Naive thymus-derived CD4-positive, alpha-beta T cell (primary cell): ENCODE measurements around the gene API5. TPM values are rescaled to one million over a fixed set of nuclear protein-coding genes. Genes with fewer than 3 reads are reported as not detected.

Experiments used
- ATAC-seq: fragments of 150-1000 bp; cut with Tn5 transposase; 2 replicates; pipeline ENCODE4 v1.10.0; 2021; ENCODE audit warnings: mild to moderate bottlenecking, moderate library complexity
- CTCF ChIA-PET: fragments of 350-600 bp; sonication (Branson Sonifier 250); formaldehyde crosslinking; loops from one replicate; lab custom pipeline; 2021; ENCODE audit warnings: antibody characterized with exemption; lab: Charles Lee
- POLR2A ChIA-PET: fragments of 350-600 bp; sonication (Branson Sonifier 250); formaldehyde crosslinking; loops from one replicate; lab custom pipeline; 2021; ENCODE audit warnings: antibody characterized with exemption, inconsistent platforms; lab: Charles Lee
- DNase-seq, 9 donors: peaks; one replicate each; pipeline versions ENCODE4 v3.0.0 to v3.0.0-alpha.2; 2020 to 2022; ENCODE audit warnings: mixed read lengths in 1 of 9
- H3K27ac ChIP-seq: one replicate; pipeline ENCODE4 v1.7.0; 2013; ENCODE audit warnings: mild to moderate bottlenecking, low read depth, low read length, moderate library complexity
- H3K27me3 ChIP-seq, 2 donors: one replicate each; pipeline ENCODE4 v1.7.0; 2013; ENCODE audit warnings: low read length in 2 of 2, mild to moderate bottlenecking in 2 of 2, moderate library complexity in 2 of 2; ENCODE audit not compliant: control insufficient read depth in 2 of 2, insufficient read depth in 2 of 2
- H3K36me3 ChIP-seq, 3 experiments: 1 replicate in 2 of 3; 2 replicates in 1 of 3; pipeline ENCODE4 v1.7.0; 2013; ENCODE audit warnings: low read length in 3 of 3, mild to moderate bottlenecking in 3 of 3, moderate library complexity in 1 of 3; ENCODE audit not compliant: insufficient read depth in 3 of 3, control insufficient read depth in 2 of 3
- H3K4me1 ChIP-seq, 2 donors: one replicate each; pipeline ENCODE4 v1.7.0; 2013; ENCODE audit warnings: low read length in 2 of 2, mild to moderate bottlenecking in 2 of 2, moderate library complexity in 1 of 2; ENCODE audit not compliant: control insufficient read depth in 2 of 2, insufficient read depth in 2 of 2
- H3K4me3 ChIP-seq: 2 replicates; pipeline ENCODE4 v1.7.0; 2013; ENCODE audit warnings: mild to moderate bottlenecking, low read length
- H3K9me3 ChIP-seq, 3 experiments: 1 replicate in 2 of 3; 2 replicates in 1 of 3; pipeline ENCODE4 v1.7.0; 2013; ENCODE audit warnings: low read length in 3 of 3; ENCODE audit not compliant: control insufficient read depth in 2 of 3
- H3K27ac Mint-ChIP-seq, 9 donors: one replicate each; pipeline ENCODE4 v1.8.0; 2020 to 2022; ENCODE audit warnings: mixed read lengths in 9 of 9, mild to moderate bottlenecking in 8 of 9, moderate library complexity in 5 of 9, inconsistent platforms in 2 of 9
- H3K27me3 Mint-ChIP-seq, 5 donors: one replicate each; pipeline ENCODE4 v1.8.0; 2021 to 2022; ENCODE audit warnings: mixed read lengths in 5 of 5, mild to moderate bottlenecking in 1 of 5
- H3K36me3 Mint-ChIP-seq, 5 donors: one replicate each; pipeline ENCODE4 v1.8.0; 2020 to 2022; ENCODE audit warnings: mixed read lengths in 5 of 5, mild to moderate bottlenecking in 3 of 5, inconsistent platforms in 1 of 5
- H3K4me1 Mint-ChIP-seq, 7 donors: one replicate each; pipeline ENCODE4 v1.8.0; 2020 to 2022; ENCODE audit warnings: mixed read lengths in 7 of 7, mild to moderate bottlenecking in 3 of 7, inconsistent platforms in 1 of 7
- H3K4me3 Mint-ChIP-seq, 10 donors: one replicate each; pipeline ENCODE4 v1.8.0; 2020 to 2022; ENCODE audit warnings: mild to moderate bottlenecking in 10 of 10, mixed read lengths in 10 of 10, moderate library complexity in 6 of 10, inconsistent platforms in 2 of 10
- H3K9me3 Mint-ChIP-seq, 11 donors: one replicate each; pipeline ENCODE4 v1.8.0; 2020 to 2022; ENCODE audit warnings: mixed read lengths in 11 of 11, mild to moderate bottlenecking in 4 of 11, inconsistent platforms in 1 of 11, moderate library complexity in 1 of 11
- intact Hi-C, 2 donors: fragments of 100-400 bp; cut with micrococcal nuclease; formaldehyde crosslinking; loops; one replicate each; pipeline ENCODE4 v1.15.1; 2023
- polyA plus RNA-seq, 2 donors: library from polyadenylated mRNA; unstranded; fragments of 300-500 nt; fragmentation: Illumina TruSeq; gene quantifications; one replicate each; pipeline ENCODE4 v1.2.3, GENCODE V29; 2021
- total RNA-seq, 6 experiments: library from RNA in 5 of 6; stranded (reverse) in 5 of 6; gene quantifications; 1 replicate in 5 of 6; 2 replicates in 1 of 6; pipeline ENCODE4 v1.2.3 and lab custom pipeline; 2021 to 2026

The API5 gene
- total and polyA plus RNA-seq, 7 experiments from 2014 or later, result 59.8 to 138 (median 95.4) TPM

DNA sequence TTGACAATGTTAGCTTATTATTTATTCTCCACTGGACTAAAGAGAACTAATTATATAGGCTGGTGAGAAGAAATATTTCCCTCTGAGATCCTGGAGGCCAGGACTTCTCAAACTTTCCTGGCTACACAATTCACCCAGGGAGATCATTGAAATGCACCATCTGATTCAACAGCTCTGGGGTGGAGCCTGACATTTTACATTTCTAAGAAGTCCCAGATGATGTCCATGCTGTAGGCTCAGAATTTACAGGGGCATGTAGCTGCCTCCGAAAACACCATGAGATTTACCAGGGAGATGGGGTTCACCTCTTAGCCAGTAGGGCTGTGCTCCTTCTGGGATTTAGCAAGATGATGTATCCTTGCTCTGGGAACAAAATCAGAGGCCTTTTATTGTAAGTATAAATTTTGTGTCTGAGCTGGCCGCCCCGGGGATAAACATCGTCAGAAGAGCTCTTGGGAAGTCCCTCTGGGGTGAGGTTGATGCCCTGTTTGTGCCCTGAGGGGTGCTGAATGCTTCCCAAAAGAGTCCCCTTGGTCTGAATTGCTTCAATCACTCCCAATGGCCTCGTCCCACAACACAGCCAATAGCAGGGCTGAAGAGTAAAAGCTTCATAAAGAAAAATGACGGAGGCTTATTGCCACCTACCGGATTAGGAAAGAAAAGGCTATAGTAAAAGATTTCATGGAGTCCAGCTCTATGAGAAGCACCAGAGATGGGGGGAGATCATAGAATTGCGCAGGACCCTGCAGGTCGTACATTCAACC, 33.4 kb upstream of the API5 start:
- Mint-ChIP-seq H3K9me3 (peaks cover 0 to 7% (median 4%) of the 10 kb centered on the region in 11 donors), H3K4me1 (no peaks in the 10 kb centered on the region), H3K36me3 (peaks cover 0 to 4% (median 0%) of the 10 kb centered on the region in 5 donors), H3K27me3 (peaks cover 0 to 22% (median 13%) of the 10 kb centered on the region in 5 donors), H3K4me3 (no peak overlapping the region), H3K27ac (no peak overlapping the region)
- intact Hi-C loops, result loop anchor here in 1 of 2 donors (1.0 kb wide), 1 partner anchor 508 kb away; no protein-coding TSS in a partner anchor
- H3K27ac ChIP-seq, result no peak overlapping the region
- ATAC-seq, result no peak
- H3K4me3 ChIP-seq, result no peak overlapping the region
- H3K27me3 ChIP-seq, result no peaks in the 10 kb centered on the region
- H3K4me1 ChIP-seq, result no peaks in the 10 kb centered on the region
- DNase-seq, result no peak
- ChIA-PET POLR2A (no interaction called here), CTCF (interaction anchor here (1.2 kb wide), 1 partner anchor 11 kb away, joined by 3 read pairs; no protein-coding TSS in a partner anchor)
- no peaks in the 10 kb centered on the region for H3K36me3 ChIP-seq
- no peaks in the 10 kb centered on the region for H3K9me3 ChIP-seq

GRCh38 chr11:43282607-43283440, 29.0 kb upstream of the API5 start:
- Histone ChIP-seq H3K27me3 (no peaks in the 10 kb centered on the region), H3K4me1 (no peaks in the 10 kb centered on the region), H3K27ac (no peak overlapping the region), H3K36me3 (no peaks in the 10 kb centered on the region), H3K9me3 (no peaks in the 10 kb centered on the region), H3K4me3 (no peak overlapping the region)
- Mint-ChIP-seq H3K9me3 (no peaks in the 10 kb centered on the region), H3K4me1 (no peaks in the 10 kb centered on the region), H3K4me3 (no peak overlapping the region), H3K27me3 (peaks cover 0 to 30% (median 21%) of the 10 kb centered on the region in 5 donors), H3K36me3 (no peaks in the 10 kb centered on the region), H3K27ac (no peak overlapping the region)
- ATAC-seq, result no peak
- POLR2A ChIA-PET, result no interaction called here
- CTCF ChIA-PET, result interaction anchor here (0.7 to 1.7 kb wide), 6 partner anchors 10 to 120 kb away, joined by 3 to 5 read pairs (median 3); no protein-coding TSS in a partner anchor
- DNase-seq, result peak in 7 of 9 donors; percentile 10 to 45 (median 19)
- intact Hi-C loops, result loop anchor here (1.0 to 5.0 kb wide), 2 partner anchors 136 to 511 kb away; no protein-coding TSS in a partner anchor

DNA sequence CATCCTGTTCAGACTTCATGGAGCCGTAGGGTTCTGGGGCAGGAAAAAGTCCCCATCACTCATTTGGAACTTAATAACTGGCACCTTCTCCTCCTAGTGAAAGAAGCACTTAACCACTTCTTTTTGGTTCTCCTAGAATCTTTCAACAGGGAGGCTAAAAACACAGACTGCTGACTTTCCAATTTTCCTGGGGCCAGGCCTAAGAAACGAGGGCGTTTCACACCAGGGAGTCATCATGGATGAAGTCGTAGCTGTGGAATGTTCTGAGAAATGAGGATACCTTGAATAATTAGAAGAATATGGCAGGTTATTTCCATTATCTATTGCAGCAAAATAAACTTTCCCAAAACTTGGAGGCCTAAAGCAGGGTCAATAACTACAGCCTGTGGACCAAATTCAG, 26.0 kb upstream of the API5 start:
- Histone ChIP-seq H3K27ac (no peak overlapping the region), H3K4me1 (no peaks in the 10 kb centered on the region), H3K27me3 (no peaks in the 10 kb centered on the region), H3K36me3 (no peaks in the 10 kb centered on the region), H3K9me3 (no peaks in the 10 kb centered on the region), H3K4me3 (no peak overlapping the region)
- H3K27ac Mint-ChIP-seq, result no peak overlapping the region
- H3K9me3 Mint-ChIP-seq, result peaks cover 0 to 4% (median 0%) of the 10 kb centered on the region in 11 donors
- no peak for ATAC-seq
- no peaks in the 10 kb centered on the region for H3K36me3 Mint-ChIP-seq
- no peak for DNase-seq
- intact Hi-C loops, result no loop called here
- no peak overlapping the region for H3K4me3 Mint-ChIP-seq
- CTCF ChIA-PET, result no interaction called here
- POLR2A ChIA-PET, result no interaction called here
- H3K27me3 Mint-ChIP-seq, result peaks cover 0 to 35% (median 19%) of the 10 kb centered on the region in 5 donors
- no peaks in the 10 kb centered on the region for H3K4me1 Mint-ChIP-seq

GRCh38 chr11:43289368-43289767, 22.4 kb upstream of the API5 start:
- Histone ChIP-seq H3K27ac (no peak overlapping the region), H3K9me3 (no peaks in the 10 kb centered on the region), H3K4me1 (no peaks in the 10 kb centered on the region), H3K27me3 (no peaks in the 10 kb centered on the region), H3K4me3 (no peak overlapping the region), H3K36me3 (no peaks in the 10 kb centered on the region)
- Mint-ChIP-seq H3K4me3 (no peak overlapping the region), H3K27me3 (peaks cover 0 to 36% (median 23%) of the 10 kb centered on the region in 5 donors), H3K27ac (no peak overlapping the region), H3K9me3 (peaks cover 0 to 18% (median 0%) of the 10 kb centered on the region in 11 donors), H3K4me1 (no peaks in the 10 kb centered on the region), H3K36me3 (no peaks in the 10 kb centered on the region)
- ATAC-seq (no peak), DNase-seq (no peak)
- intact Hi-C loops, result no loop called here
- POLR2A ChIA-PET, result no interaction called here
- CTCF ChIA-PET, result no interaction called here

- no peaks in the 10 kb centered on the region for H3K36me3 Mint-ChIP-seq
- H3K27me3 Mint-ChIP-seq, result peaks cover 0 to 31% (median 21%) of the 10 kb centered on the region in 5 donors
- ChIA-PET CTCF (interaction anchor here (1.2 kb wide), 1 partner anchor 15 kb away, joined by 4 read pairs; no protein-coding TSS in a partner anchor), POLR2A (no interaction called here)
- H3K27ac ChIP-seq, result no peak overlapping the region
- intact Hi-C loops, result no loop called here
- no peaks in the 10 kb centered on the region for H3K36me3 ChIP-seq
- no peak overlapping the region for H3K27ac Mint-ChIP-seq
- H3K4me3 Mint-ChIP-seq, result no peak overlapping the region
- DNase-seq (no peak), ATAC-seq (no peak)
- H3K4me1 Mint-ChIP-seq, result peaks cover 0 to 2% (median 0%) of the 10 kb centered on the region in 7 donors
- no peaks in the 10 kb centered on the region for H3K4me1 ChIP-seq
- H3K9me3 Mint-ChIP-seq, result peaks cover 4 to 34% (median 16%) of the 10 kb centered on the region in 11 donors
- peaks cover 0 to 7% (median 0%) of the 10 kb centered on the region in 3 experiments for H3K9me3 ChIP-seq
- H3K27me3 ChIP-seq, result no peaks in the 10 kb centered on the region
- no peak overlapping the region for H3K4me3 ChIP-seq
These were observed 13.4 kb upstream of the API5 start for GRCh38 chr11:43298397-43298796.

DNA sequence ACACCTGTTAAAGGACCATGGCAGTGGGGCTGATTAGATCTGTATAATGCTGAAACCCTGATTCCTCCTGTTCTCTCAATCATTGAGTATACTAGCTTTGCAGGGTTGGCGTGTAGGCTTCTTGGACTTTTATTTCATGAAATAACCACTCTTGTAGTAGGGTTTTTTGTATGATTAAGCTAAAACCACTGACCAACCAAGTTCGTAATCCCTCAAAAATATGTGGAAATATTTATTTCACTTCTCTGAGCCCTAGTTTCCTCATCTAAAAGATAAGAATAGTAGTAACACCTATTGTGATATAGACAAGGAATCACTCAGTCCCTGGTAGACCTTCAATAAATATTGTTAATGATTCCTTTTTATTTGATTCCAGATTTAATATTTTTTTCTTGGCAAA, 4.2 kb downstream of the API5 start:
- ATAC-seq, result no peak
- Mint-ChIP-seq H3K9me3 (peaks cover 0 to 3% (median 0%) of the 10 kb centered on the region in 11 donors), H3K4me1 (peaks cover 31 to 73% (median 53%) of the 10 kb centered on the region in 7 donors), H3K4me3 (peak overlapping the region in 1 of 10 donors; percentile 99), H3K27ac (peak overlapping the region in 3 of 9 donors; percentile 4 to 78 (median 43)), H3K36me3 (peaks cover 0 to 10% (median 4%) of the 10 kb centered on the region in 5 donors), H3K27me3 (peaks cover 0 to 2% (median 0%) of the 10 kb centered on the region in 5 donors)
- Histone ChIP-seq H3K27me3 (no peaks in the 10 kb centered on the region), H3K9me3 (no peaks in the 10 kb centered on the region), H3K4me1 (peaks cover 20 to 25% of the 10 kb centered on the region in 2 donors), H3K4me3 (no peak overlapping the region), H3K36me3 (peaks cover 0 to 23% (median 0%) of the 10 kb centered on the region in 3 experiments), H3K27ac (no peak overlapping the region)
- intact Hi-C loops, result no loop called here
- POLR2A ChIA-PET, result no interaction called here
- DNase-seq, result no peak
- CTCF ChIA-PET, result interaction anchor here (0.6 kb wide), 1 partner anchor 8 kb away, joined by 3 read pairs; no protein-coding TSS in a partner anchor
